PC-9 (cell line): ENCODE results near the gene SLC1A3.

ENCODE experiments used
- EZH2 ChIP-seq: fragments of 200-600 bp; sonication (generic); IDR thresholded peaks from 2 replicates; pipeline ENCODE4 v1.8.0; 2017; ENCODE audit warnings: antibody characterized with exemption, low read depth
- TF ChIP-seq, protein P1 (sequence below): fragments of 200-600 bp; sonication (generic); conservative IDR thresholded peaks from 2 replicates; pipeline ENCODE4 v1.6.1; 2017; ENCODE audit warnings: mixed run types, antibody characterized with exemption, mild to moderate bottlenecking, moderate library complexity

DNA sequence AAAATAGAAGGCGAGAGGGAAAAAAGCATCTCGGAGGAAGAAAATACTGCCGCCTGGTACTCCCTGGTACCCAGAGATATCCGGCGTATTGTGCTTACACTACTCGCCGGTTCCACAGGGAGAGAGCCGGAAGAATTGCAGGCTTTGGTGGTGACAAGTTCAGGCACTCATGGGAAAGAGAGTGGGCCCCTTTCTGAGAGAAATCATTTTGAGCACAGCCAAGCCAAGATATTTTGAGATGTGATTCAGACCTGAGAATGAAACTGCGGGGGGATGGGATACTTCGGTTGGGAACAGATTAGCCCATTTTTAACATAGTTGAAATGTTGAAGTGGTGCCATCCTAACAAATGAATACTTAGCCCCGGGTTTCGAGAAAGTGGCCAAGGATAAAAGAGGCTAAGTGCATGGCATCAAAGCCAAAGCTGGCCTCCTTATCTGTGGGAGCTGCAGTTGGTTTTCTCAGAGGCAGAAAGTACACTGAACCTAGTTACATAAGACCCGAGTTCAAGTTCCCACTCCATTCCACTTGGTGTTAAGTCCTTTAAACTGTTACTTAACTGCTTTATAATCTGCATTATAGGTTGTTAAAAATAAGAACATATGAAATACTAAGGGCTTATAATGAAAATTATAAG is 62.7 kb downstream of the SLC1A3 start:
- TF ChIP-seq, protein P1, sequence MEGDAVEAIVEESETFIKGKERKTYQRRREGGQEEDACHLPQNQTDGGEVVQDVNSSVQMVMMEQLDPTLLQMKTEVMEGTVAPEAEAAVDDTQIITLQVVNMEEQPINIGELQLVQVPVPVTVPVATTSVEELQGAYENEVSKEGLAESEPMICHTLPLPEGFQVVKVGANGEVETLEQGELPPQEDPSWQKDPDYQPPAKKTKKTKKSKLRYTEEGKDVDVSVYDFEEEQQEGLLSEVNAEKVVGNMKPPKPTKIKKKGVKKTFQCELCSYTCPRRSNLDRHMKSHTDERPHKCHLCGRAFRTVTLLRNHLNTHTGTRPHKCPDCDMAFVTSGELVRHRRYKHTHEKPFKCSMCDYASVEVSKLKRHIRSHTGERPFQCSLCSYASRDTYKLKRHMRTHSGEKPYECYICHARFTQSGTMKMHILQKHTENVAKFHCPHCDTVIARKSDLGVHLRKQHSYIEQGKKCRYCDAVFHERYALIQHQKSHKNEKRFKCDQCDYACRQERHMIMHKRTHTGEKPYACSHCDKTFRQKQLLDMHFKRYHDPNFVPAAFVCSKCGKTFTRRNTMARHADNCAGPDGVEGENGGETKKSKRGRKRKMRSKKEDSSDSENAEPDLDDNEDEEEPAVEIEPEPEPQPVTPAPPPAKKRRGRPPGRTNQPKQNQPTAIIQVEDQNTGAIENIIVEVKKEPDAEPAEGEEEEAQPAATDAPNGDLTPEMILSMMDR = no peak
- no peak for TF ChIP-seq EZH2
